Measurements from ENCODE around the gene SCAND1.
A peak's percentile ranks its signal among the peaks of the same experiment; 100 is the strongest.
"Not testable (repeated sequence)": the region's sequence is repeated elsewhere in the genome, so short reads cannot be mapped to it uniquely, and the experiment has no call there.

The SCAND1 gene

DNA sequence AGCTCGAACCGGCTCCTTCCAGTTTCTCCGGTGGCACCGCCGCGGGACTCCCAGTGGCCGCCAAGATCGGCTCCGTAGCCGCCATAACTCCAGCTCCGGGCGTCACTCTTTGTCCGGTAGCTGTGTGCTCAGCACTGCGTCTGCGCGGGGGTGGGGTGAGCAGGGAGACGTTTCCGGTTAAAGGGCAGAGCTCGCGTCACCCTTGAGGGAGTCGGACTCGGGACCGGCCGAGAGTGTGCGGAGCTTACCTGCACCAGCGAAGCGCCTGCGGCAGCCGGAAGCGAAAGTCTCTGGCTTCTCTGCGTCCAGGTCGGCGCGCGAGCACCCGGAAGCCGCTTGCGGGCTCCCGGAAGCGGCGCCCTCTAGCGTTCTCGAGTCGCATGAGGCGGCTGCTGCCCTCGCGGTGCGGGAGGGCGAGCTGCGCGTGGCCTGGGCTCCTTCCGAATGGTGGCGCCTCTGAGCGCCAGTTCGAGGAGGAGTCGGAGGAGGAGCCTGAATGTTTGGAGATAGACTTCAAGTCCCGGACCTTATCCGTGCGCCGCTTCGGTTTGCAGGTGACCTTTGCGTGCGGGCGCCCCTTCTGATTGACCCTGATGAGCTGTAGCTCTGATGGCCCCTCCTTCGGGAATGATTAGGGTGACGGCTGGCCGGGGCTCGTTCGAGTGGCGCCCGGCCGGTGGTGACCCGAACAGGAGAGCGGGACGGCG lies at the start of gene SCAND1:
TSS of gene SCAND1 (minus strand) at position 303 of the 707 bp plus-strand sequence. CDS start at position 85, 218 bp downstream.
- peak; percentile 94 for DNase-seq (ENCODE audit: low read depth)

GRCh38 chr20:36004045-36004444 lies 49.7 kb upstream of the SCAND1 start:
- DNase-seq (ENCODE audit: low read depth): no peak

DNA sequence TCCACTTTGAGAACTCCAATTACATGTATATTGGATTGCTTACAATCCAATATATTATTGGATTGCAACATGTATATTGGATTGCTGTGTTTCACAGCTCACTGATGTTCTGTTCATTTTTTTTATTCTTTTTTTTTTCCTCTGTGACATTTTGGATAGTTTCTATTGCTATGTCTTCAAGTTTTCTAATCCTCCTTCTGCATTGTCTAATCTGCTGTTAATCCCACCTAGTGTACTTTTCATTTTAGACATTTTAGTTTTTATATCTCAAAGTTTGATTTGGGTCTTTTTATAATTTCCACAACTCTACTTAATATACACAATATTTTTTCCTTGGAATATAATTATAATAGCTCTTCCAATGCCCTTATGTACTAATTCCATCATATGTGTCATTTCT lies 48.6 kb upstream of the SCAND1 start:
- no peak for DNase-seq (ENCODE audit: low read depth)

GRCh38 chr20:36001331-36001730 lies 47.0 kb upstream of the SCAND1 start:
- DNase-seq (ENCODE audit: low read depth): not testable (repeated sequence)

DNA sequence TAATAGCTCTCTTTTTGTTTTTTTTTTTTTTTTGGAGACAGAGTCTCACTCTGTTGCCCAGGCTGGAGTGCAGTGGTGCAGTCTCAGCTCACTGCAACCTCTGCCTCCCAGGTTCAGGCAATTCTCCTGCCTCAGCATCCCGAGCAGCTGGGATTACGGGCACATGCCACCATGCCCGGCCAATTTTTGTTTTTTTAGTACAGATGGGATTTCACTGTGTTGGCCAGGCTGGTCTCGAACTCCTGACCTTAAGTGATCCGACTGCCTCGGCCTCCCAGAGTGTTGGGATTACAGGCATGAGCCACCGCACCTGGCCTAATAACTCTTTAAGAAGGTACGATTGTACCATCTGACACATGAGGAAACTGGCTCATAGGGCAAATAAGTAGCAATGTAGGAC lies 42.2 kb upstream of the SCAND1 start:
- not testable (repeated sequence) for DNase-seq (ENCODE audit: low read depth)

- DNase-seq (ENCODE audit: low read depth): peak; percentile 66
Measured at GRCh38 chr20:35994994-35995453, 40.7 kb upstream of the SCAND1 start.

GRCh38 chr20:35992713-35993335 lies 38.5 kb upstream of the SCAND1 start:
- DNase-seq (ENCODE audit: low read depth): peak; percentile 11

GRCh38 chr20:35991142-35991771 lies 37.0 kb upstream of the SCAND1 start:
- no peak for DNase-seq (ENCODE audit: low read depth)

- no peak for DNase-seq (ENCODE audit: low read depth)
Measured at GRCh38 chr20:35988910-35989463, 34.7 kb upstream of the SCAND1 start.

DNA sequence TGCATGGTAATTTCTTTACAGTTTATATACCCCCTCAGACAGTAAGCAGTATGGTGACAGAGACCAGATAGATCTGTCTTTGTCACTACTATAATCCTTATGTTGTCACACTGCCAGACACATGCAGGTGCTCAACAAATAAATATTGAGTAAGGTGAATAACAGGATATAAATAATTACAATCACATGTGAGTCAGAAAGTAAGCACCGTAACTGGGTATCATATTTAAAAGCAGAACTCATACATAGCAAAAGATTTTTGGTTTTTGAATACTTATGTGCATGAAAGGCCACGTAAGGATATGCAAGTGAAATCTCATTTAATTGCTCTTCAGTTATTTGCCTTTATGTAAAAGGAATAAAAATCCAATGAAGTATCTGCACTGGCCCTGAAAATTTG lies 31.5 kb upstream of the SCAND1 start:
- DNase-seq (ENCODE audit: low read depth): no peak

GRCh38 chr20:35984382-35984781 lies 30.1 kb upstream of the SCAND1 start:
- DNase-seq (ENCODE audit: low read depth): no peak

GRCh38 chr20:35981969-35982368 lies 27.7 kb upstream of the SCAND1 start:
- no peak for DNase-seq (ENCODE audit: low read depth)

- DNase-seq (ENCODE audit: low read depth): no peak
Measured at GRCh38 chr20:35979544-35979943, 25.2 kb upstream of the SCAND1 start.

DNA sequence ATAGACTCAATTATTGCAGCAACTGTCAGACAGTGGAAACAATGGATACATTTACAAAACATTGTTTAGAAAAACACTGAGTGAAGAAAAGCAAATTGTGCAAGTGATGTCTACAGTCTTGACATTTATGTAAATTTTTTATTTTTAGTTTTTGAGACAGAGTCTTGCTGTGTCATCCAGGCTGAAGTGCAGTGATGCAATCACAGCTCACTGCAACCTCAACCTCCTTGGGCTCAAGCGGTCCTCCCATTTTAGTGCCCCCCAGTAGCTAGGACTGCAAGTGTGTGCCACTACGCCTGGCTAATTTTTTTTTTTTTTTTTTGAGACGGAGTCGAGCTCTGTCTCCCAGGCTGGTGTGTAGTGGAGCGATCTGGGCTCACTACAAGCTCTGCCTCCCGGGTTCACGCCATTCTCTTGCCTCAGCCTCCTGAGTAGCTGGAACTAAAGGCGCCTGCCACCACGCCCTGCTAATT lies 23.8 kb upstream of the SCAND1 start:
- DNase-seq (ENCODE audit: low read depth): no peak

DNA sequence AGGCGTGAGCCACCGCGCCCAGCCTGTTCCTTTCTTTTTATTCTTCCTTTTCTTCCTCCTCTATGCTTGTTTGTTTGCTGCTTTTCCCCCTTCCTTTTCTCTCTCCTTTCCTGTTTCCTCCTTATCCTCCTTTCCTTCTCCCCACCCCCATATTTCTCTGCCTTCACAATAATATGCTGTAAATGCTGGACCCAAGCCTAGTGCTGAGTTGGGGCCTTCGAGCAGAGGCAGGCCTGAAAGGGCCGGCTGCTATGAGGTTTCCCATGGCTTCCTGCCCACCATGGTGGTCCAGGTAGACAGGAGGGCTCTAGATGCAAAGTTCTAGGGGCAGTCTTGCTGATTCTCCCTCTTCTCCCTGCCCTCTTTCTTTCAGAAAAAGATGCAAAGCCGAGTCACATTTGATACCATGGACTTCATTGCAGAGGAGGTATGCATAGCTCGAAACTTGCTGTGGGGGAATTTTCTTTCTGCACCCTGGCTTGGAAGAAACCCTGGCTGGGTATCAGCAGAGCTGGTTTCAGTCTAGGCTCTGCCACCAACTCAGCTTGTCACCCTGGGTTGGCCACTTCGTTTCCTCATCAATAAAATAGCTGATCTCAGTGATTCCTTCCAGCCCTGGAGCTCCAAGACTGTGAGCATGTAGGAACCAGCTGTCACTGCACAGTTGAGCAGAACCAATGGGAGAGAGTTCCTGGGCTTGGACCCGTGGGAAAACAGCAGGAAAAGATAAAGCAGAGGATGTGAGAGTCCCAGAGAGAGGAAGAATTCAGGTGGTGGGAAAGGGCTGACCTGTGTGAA lies 21.5 kb upstream of the SCAND1 start:
- DNase-seq (ENCODE audit: low read depth): no peak

GRCh38 chr20:35974256-35974655 lies 20.0 kb upstream of the SCAND1 start:
- no peak for DNase-seq (ENCODE audit: low read depth)

DNA sequence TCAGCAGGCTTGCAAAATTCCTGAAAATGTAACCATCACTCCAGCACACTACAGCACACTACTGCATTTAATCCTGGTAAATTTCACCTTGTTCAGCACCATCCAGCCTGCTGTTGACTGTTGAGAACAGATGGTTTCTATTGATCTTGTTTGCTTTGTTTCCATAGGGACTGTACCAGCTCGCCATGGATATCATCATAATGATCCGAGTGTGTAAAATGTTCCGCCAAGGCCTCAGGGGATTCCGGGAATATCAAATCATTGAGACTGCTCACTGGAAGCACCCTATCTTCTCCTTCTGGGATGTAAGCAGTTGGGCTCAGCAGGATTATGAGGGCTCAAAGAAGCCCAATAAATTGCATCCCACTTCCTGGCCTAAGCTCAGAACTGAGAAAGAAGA lies 18.2 kb upstream of the SCAND1 start:
- no peak for DNase-seq (ENCODE audit: low read depth)

- DNase-seq (ENCODE audit: low read depth): no peak
Measured at GRCh38 chr20:35971981-35972380, 17.7 kb upstream of the SCAND1 start.

- no peak for DNase-seq (ENCODE audit: low read depth)
Measured at GRCh38 chr20:35968930-35969329, 14.6 kb upstream of the SCAND1 start.

- no peak for DNase-seq (ENCODE audit: low read depth)
Measured at GRCh38 chr20:35967979-35968640, 13.8 kb upstream of the SCAND1 start, which contains the start of gene CNBD2. CNBD2 (plus strand) TSS chr20:35968590; CDS start chr20:35968763, 173 bp downstream.

GRCh38 chr20:35963878-35964277 lies 9.6 kb upstream of the SCAND1 start:
- DNase-seq (ENCODE audit: low read depth): no peak

All from activated T-helper 9 cell treated with anti-CD3 and anti-CD28 coated beads, Interleukin-2, amount 50 U/mL, for 16 hours (primary cell).